ENCODE data around the gene MRPL20. TPM values are rescaled to one million over a fixed set of nuclear protein-coding genes. Genes with fewer than 3 reads are reported as not detected.
"Not testable (repeated sequence)": the region's sequence is repeated elsewhere in the genome, so short reads cannot be mapped to it uniquely, and the experiment has no call there.

MRPL20 gene
- total RNA-seq, 1 donor from 2014 or later = 102 TPM

- not testable (repeated sequence) for DNase-seq
Observed at GRCh38 chr1:1385339-1385738, 21.8 kb downstream of the MRPL20 start.

GRCh38 chr1:1381294-1381693 is 25.8 kb downstream of the MRPL20 start:
- no peak for DNase-seq

DNA sequence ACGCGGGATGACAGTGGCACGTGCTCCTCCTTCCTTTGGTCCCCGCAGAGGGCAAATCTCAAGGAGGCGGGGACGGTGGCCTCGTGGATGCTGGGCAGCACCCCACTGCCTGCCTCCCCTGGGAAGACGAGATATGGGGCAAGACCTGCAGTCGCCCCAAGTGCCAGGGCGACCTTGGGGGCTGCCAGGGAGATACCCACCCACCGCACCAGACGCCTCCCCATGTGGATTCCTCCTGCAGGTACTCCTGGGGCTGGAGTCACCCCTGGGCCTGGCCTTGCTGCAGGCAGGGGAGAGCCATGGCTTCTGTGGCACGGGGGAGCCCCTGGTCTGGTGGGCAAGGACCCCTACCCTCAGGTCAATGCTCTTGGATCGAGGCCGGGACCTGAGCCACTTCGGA is 26.2 kb downstream of the MRPL20 start:
- DNase-seq = no peak

DNA sequence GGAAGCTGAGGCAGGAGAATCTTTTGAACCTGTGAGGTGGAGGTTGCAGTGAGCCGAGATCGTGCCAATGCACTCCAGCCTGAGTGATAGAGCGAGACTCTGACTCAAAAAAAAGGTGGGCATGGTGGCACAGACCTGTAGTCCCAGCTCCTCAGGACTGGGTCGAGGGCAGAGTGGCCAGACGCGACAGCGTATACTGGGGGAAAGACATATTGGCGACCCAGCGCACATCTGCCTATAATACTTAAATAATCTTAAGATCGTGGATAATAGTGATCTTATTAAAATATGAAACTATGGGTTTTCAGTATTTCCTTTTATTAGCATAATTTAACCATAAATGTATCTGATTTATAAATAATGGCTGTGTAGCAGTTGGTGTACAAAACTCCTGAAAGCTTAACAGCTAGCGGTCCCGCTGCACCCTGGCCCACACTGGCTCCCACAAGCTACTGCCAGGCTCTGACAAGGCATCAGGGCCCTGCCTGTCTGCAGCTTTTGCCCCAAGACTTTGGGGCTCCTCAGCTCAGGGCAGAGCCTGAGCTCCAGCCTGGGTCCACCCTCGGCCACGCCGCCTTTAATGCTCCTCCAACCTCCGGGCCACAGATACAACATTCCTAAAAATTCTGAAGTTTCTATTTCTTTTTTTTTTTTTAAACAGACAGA is 29.4 kb downstream of the MRPL20 start:
- DNase-seq = no peak

GRCh38 chr1:1376551-1377226 is 30.4 kb downstream of the MRPL20 start:
- DNase-seq = no peak

- DNase-seq = peak; percentile 100
Observed at GRCh38 chr1:1374929-1375662, 32.0 kb downstream of the MRPL20 start, which contains the start of gene AURKAIP1. Gene AURKAIP1, minus strand, starts transcription at chr1:1375207. Its CDS starts 451 bp downstream, at chr1:1374756.

- DNase-seq = peak; percentile 32
Observed at GRCh38 chr1:1374589-1374928, 32.5 kb downstream of the MRPL20 start.

DNA sequence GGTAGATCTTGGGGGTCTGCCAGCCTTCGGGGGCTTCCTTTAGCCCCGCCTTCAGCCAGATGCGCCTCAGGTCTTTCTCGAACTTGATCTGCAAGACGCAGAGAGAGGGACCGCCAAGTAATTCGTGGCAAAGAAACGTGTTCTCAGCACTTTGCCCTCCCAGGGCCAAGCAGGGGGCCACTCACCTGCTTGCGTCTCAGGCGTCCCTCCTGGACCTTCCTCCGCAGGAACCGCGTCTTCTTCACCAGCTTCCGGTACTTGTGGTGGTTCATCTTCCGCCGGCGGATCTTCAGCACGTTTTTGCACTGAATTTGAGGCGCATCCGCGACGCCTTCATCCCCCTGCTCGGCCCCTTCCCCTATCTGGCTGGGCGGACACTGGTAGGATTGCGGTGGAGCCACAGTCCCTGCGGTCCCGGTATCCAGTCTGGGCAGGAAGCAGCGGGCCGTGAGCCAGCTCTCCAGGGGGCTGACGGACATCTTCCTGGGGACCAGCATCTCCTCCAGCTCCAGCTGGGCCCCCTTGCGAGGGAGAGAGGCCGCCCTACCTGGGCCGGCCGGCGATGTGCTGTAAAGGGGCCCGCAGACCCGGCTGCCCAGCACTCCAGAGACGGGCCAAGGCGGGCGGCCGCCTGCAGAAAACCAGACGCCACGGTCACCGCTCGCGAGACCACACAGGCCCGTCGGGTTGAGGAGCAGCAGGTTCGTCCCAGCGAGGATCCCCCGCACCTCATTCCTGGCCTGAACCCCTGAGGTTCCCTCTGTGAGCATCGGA is 33.1 kb downstream of the MRPL20 start:
- DNase-seq = peak; percentile 25

DNA sequence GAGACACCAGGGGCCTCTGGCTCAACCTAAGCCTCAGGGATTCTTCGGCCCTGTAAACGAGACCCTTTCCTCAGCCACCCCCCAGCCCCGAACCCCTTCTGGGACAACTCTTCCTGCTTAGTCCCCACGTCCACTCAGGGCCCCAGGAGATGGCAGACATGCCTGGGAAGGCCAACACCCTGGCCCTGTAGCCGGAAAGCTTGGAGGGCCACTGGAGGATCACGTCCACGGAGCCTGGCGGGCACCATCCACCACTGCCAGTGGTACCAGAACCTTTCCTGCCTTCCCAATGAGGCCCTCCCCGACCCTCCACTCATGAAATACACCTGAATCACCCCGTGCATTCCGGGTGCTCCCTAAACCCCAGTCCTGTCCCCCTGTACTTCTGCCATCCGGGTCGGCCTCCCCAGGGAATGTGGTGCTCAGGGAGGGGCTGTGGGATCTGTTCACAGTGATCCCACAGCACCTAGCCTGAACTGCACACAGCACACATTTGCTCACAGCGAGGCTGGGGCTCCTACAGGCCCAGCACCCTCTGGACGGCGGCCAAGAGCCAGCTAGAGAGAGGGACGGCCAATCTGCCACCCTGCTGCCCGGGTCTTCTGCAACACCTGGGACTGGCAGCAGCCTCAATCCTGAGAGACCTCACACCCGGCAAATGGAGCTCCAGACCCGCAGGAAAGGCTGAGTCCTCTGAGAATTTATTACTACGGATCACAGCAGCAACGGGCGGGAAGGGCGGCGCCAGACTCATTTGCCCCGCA is 33.9 kb downstream of the MRPL20 start:
- DNase-seq = no peak

GRCh38 chr1:1371746-1372711 is 35.1 kb downstream of the MRPL20 start:
- peak; percentile 77 for DNase-seq

- no peak for DNase-seq
Observed at GRCh38 chr1:1371364-1371745, 35.7 kb downstream of the MRPL20 start.

DNA sequence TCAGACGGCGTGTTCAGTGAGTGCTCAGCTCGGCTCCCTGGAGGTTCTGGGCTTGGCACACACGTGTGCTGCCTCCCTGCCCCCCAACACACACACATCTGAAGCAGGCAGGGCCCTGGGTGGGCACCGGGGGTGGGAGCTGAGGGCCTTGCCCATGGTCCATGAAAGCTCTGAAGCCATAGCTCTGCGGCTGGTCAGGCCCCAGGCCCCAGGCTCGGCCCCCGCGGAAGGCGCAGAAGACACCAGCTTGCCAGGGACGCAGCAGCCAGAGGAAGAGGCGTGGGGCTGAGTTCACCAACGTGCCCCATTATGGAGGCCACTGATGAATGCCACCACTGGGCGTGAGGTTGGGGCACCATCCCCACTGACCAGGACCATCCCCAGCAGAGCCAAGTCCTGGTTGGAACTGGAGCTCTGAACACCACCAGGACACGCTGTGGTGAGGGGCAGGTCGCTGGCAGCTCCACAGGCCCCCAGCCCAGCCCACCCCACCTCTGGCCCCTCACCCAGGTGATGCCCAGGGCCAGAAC is 36.3 kb downstream of the MRPL20 start:
- no peak for DNase-seq

- not testable (repeated sequence) for DNase-seq
Observed at GRCh38 chr1:1370094-1370493, 37.0 kb downstream of the MRPL20 start.

DNA sequence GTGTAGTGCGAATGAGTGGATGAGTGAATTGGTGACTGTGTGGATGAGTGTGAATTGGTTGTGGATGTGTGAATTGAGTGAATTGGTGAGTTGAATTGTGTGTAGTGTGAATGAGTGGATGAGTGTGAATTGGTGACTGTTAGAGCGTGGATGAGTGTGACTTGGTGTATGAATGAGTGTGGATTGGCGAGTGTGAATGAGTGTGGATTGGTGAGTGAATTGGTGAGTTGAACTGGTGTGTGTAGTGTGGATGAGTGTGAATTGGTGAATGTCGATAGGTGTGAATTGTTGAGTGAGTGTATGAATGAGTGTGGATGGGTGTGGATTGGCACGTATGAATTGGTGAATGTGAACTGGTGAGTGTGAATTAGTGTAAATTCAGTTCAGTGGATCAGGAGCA is 39.8 kb downstream of the MRPL20 start:
- DNase-seq = no peak

GRCh38 chr1:1366699-1367066 is 40.4 kb downstream of the MRPL20 start:
- no peak for DNase-seq

GRCh38 chr1:1365875-1366698 is 41.0 kb downstream of the MRPL20 start:
- no peak for DNase-seq

- no peak for DNase-seq
Observed at GRCh38 chr1:1364266-1364665, 42.8 kb downstream of the MRPL20 start.

GRCh38 chr1:1361982-1362423 is 45.1 kb downstream of the MRPL20 start:
- peak; percentile 32 for DNase-seq

DNA sequence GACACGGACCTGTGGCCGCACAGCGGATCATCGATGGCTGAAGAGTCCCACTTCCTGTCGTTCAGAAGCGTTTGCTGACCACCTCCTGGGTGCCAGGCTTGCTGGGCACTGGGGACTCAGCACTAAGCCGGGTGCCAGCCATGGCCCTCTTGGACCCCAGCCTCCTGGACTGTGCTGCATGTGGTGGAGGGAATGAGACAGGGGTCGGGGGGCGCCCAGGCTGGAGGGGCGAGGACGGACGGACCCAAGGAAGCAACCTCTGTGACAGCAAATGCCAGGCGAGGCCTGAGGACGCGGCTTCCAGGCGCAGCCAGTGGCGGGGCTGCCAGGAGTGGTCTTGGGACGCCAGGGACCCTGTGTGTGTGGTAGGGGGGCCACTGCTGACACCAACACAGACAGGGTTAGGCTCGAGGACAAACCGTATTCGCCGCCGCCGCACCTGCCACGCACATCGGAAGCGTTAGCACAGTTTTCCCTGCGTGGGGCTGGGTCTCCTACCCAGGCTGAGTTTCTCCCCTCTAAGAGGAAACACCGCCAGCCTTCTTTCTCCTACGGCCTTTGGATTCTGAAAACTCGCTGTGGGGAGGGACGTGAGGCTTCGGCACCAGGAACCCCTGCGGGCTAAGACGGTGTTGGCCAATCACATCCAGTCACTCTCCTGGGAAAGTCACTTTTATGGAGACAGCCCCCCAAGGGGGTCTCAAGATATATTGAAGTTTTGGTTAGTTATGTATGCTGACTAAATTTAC is 45.7 kb downstream of the MRPL20 start:
- no peak for DNase-seq
